Fibroblast of villous mesenchyme (primary cell): Measurements from ENCODE around the gene EDIL3. TPM values are rescaled to one million over a fixed set of nuclear protein-coding genes. Genes with fewer than 3 reads are reported as not detected.
"Not testable (repeated sequence)": the region's sequence is repeated elsewhere in the genome, so short reads cannot be mapped to it uniquely, and the experiment has no call there.

Experiments
- DNase-seq: peaks from one replicate; pipeline ENCODE4 v3.0.0-alpha.2; 2010; ENCODE audit warnings: low read depth
- H3K4me3 ChIP-seq: 2 replicates; pipeline ENCODE4 v1.5.1; 2011; ENCODE audit warnings: low read depth, mild to moderate bottlenecking, low read length
- total RNA-seq: library from RNA; depleted of rRNA; stranded (reverse); fragments of >200 nt; gene quantifications from 2 replicates; pipeline ENCODE4 v1.2.3, GENCODE V29; 2012
- TF ChIP-seq, protein P1 (sequence below): IDR thresholded peaks from 2 replicates; pipeline ENCODE4 v1.5.1; 2012; ENCODE audit warnings: low read depth, mild to moderate bottlenecking, low read length; ENCODE audit not compliant: insufficient read depth

The EDIL3 gene
- total RNA-seq, 1 donor = 57.0 TPM

- DNase-seq = no peak
- H3K4me3 ChIP-seq = no peak overlapping the region
These were observed 187.1 kb downstream of the EDIL3 start for GRCh38 chr5:84197538-84197937.

DNA sequence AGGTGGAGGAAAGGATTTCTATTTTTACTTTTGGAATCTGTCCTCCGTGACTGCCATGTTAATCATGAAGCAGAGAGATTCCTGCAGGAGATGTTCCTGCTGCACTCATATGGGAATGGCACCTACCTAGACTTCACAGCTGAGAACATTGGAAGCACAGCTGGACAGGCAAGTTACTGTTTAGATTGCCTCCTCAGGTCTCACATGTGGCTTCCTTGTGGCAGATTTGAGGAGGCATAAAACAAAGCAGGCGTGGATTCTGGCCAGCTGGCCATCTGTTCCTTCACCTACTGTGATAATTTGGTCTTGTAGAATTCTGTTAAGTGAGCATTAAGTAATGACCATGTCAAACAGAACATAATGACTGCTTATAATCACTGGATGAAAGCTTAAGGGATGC lies 193.4 kb downstream of the EDIL3 start:
- DNase-seq = peak; percentile 34
- TF ChIP-seq, protein P1, sequence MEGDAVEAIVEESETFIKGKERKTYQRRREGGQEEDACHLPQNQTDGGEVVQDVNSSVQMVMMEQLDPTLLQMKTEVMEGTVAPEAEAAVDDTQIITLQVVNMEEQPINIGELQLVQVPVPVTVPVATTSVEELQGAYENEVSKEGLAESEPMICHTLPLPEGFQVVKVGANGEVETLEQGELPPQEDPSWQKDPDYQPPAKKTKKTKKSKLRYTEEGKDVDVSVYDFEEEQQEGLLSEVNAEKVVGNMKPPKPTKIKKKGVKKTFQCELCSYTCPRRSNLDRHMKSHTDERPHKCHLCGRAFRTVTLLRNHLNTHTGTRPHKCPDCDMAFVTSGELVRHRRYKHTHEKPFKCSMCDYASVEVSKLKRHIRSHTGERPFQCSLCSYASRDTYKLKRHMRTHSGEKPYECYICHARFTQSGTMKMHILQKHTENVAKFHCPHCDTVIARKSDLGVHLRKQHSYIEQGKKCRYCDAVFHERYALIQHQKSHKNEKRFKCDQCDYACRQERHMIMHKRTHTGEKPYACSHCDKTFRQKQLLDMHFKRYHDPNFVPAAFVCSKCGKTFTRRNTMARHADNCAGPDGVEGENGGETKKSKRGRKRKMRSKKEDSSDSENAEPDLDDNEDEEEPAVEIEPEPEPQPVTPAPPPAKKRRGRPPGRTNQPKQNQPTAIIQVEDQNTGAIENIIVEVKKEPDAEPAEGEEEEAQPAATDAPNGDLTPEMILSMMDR = no peak
- no peak overlapping the region for H3K4me3 ChIP-seq

More at GRCh38 chr5:84197538-84197937, 187.1 kb downstream of the EDIL3 start:
- TF ChIP-seq, protein P1 = no peak

GRCh38 chr5:84184857-84185256 lies 199.8 kb downstream of the EDIL3 start:
- DNase-seq = no peak
- TF ChIP-seq, protein P1 = no peak
- no peak overlapping the region for H3K4me3 ChIP-seq

DNA sequence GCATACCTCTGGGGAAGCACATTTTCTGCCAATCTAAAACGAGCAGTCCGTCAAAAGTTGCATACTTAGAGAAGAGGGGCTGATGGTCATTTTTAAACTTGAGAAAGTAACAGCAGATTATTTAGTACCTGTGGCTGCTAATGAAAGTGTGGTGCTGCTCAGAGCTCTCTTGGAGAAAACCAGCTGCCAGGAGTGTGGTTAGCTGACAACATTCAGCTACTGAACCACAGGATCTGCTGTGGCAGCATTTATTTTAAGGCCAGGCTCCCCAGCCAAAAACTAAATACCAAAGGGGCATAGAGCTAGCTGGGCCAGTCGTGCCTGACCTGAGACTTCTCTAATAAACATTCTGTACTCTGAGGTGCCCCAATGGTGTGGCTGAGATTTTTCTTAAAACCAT lies 203.6 kb downstream of the EDIL3 start:
- TF ChIP-seq, protein P1 = no peak
- DNase-seq = no peak
- no peak overlapping the region for H3K4me3 ChIP-seq

DNA sequence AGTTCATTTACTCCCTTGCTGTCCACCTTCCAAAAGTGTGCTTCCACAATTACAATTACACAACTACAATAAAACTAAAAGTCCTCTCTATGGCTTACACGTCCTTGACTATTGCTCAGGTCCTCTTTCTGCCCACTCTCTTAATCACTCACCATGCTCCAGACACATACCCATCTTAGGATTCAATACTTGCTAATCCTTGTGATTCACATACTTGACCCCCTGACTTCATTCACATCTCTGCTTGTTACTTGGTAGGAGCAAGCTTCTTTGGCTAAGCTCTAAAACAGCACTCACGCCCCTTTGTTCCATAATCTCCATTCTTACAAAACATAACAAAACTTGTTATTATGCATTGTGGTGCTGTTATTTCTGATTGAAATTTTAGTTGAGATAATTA lies 215.8 kb downstream of the EDIL3 start:
- TF ChIP-seq, protein P1 = no peak
- no peak overlapping the region for H3K4me3 ChIP-seq
- no peak for DNase-seq

- DNase-seq = no peak
- TF ChIP-seq, protein P1 = no peak
These were observed 221.0 kb downstream of the EDIL3 start for GRCh38 chr5:84163671-84164070.

DNA sequence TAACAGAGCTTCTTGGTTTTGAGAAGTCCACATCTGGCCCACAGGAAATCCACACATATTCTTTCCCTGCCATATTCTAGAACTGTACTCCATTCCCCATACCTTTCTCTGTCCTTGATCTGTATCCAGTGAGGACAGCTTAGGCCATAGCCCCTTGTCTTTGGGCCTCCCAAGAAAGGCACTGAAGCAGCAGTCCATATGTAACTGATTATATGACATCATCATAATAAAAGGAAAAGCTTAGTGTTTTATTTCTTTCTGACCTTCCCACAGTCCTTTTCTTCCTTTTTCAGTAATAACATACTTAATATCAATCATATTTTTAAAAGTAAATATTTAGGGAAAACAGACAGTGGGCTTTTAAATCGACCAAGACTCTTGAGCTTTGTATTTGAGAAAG lies 222.0 kb downstream of the EDIL3 start:
- TF ChIP-seq, protein P1 = no peak
- DNase-seq = no peak
- H3K4me3 ChIP-seq = no peak overlapping the region

More at GRCh38 chr5:84163671-84164070, 221.0 kb downstream of the EDIL3 start:
- no peak overlapping the region for H3K4me3 ChIP-seq

DNA sequence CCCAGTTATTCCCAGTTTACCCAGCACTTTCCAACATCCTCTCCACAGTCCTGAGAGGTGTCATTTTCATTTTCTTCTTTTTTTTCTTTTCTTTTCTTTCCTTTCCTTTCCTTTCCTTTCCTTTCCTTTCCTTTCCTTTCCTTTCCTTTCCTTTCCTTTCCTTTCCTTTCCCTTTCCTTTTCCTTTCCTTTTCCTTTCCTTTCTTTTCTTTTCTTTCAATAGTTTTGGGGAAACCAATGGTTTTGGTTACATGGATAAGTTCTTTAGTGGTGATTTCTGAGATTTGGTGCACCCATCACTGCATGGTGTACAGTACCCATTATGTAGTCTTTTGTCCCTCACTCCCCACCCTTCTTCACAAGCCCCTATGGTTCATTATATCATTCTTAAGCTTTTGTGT lies 224.0 kb downstream of the EDIL3 start:
- DNase-seq, H3K4me3 ChIP-seq: not testable (repeated sequence)
